ENCODE data around the gene VGLL4.

DNA sequence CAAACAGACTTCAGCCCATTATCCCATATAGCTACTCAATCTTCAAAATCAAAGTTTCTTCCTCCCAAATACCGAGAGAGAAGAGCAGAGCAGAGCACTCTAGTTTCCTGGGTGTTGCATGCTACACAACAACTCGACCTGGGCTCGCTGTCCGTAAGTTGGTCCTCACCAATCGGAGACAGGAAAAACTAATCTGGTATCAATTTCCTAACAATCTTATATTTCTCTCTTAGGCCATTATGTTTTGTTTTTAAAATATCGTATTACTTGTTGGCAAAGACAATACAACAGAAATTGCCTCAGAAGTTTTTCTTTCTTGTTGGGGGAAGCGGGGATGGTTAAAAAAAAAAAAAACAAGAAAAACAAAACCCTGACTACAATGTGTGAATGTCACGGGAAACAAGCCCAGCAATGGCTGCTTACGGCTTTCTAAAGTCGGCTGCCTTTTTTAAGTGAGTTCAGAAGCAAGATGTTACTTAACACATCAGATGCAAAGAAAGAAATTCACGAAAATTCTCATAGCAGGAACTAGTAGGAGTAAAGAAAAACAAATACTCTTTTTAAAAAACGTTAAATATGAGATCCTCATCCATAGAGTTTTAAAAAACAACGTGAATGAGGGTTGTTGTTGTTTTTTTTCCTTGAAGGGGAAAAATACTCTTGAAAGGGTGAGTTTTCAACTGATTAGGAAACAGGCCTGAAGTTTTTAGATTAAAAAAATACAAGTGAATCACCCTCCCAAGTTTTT, 1.9 kb downstream of the VGLL4 start:
- TF ChIP-seq, protein P1, sequence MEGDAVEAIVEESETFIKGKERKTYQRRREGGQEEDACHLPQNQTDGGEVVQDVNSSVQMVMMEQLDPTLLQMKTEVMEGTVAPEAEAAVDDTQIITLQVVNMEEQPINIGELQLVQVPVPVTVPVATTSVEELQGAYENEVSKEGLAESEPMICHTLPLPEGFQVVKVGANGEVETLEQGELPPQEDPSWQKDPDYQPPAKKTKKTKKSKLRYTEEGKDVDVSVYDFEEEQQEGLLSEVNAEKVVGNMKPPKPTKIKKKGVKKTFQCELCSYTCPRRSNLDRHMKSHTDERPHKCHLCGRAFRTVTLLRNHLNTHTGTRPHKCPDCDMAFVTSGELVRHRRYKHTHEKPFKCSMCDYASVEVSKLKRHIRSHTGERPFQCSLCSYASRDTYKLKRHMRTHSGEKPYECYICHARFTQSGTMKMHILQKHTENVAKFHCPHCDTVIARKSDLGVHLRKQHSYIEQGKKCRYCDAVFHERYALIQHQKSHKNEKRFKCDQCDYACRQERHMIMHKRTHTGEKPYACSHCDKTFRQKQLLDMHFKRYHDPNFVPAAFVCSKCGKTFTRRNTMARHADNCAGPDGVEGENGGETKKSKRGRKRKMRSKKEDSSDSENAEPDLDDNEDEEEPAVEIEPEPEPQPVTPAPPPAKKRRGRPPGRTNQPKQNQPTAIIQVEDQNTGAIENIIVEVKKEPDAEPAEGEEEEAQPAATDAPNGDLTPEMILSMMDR (IDR thresholded peaks at IDR 0.05; ENCODE audit: poor library complexity, severe bottlenecking) = no peak
- no peak for TF ChIP-seq EP300 (conservative IDR thresholded peaks at IDR 0.05; ENCODE audit: poor library complexity, severe bottlenecking)
- TF ChIP-seq EZH2 (IDR thresholded peaks at IDR 0.05; ENCODE audit: borderline replicate concordance, insufficient read depth, low read length, poor library complexity, severe bottlenecking) = no peak
- TF ChIP-seq, protein P2, sequence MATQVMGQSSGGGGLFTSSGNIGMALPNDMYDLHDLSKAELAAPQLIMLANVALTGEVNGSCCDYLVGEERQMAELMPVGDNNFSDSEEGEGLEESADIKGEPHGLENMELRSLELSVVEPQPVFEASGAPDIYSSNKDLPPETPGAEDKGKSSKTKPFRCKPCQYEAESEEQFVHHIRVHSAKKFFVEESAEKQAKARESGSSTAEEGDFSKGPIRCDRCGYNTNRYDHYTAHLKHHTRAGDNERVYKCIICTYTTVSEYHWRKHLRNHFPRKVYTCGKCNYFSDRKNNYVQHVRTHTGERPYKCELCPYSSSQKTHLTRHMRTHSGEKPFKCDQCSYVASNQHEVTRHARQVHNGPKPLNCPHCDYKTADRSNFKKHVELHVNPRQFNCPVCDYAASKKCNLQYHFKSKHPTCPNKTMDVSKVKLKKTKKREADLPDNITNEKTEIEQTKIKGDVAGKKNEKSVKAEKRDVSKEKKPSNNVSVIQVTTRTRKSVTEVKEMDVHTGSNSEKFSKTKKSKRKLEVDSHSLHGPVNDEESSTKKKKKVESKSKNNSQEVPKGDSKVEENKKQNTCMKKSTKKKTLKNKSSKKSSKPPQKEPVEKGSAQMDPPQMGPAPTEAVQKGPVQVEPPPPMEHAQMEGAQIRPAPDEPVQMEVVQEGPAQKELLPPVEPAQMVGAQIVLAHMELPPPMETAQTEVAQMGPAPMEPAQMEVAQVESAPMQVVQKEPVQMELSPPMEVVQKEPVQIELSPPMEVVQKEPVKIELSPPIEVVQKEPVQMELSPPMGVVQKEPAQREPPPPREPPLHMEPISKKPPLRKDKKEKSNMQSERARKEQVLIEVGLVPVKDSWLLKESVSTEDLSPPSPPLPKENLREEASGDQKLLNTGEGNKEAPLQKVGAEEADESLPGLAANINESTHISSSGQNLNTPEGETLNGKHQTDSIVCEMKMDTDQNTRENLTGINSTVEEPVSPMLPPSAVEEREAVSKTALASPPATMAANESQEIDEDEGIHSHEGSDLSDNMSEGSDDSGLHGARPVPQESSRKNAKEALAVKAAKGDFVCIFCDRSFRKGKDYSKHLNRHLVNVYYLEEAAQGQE (IDR thresholded peaks at IDR 0.05; ENCODE audit: borderline replicate concordance) = no peak
